GM18511 (cell line): ENCODE measurements around the gene CACNA1H.

Experiments
- ATAC-seq: cut with Tn5 transposase; IDR thresholded peaks from one replicate; pipeline ENCODE4 v1.9.1; 2021; ENCODE audit warnings: mild to moderate bottlenecking, moderate library complexity; ENCODE audit not compliant: unreplicated experiment

CACNA1H gene

DNA sequence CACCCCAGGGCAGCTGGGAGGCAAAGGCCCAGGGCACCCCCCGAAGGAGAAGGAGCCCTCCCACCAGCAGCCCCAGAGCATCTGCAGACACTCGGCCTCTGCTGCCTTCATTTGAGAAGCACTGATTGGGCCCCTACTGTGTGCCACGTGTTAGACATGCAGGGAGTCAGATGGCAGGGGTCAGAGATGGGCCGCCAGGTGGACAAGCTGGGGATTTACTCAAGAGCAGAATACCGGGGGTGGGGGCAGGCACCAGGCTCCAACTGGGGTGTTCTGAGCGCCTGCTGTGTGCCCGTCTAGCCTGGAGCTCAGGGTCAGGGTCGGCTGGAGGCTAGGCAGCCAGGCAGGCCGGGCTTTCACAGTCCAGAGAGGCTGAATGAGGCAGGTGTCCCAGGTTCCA is 53.4 kb downstream of the CACNA1H start:
- ATAC-seq, result no peak

DNA sequence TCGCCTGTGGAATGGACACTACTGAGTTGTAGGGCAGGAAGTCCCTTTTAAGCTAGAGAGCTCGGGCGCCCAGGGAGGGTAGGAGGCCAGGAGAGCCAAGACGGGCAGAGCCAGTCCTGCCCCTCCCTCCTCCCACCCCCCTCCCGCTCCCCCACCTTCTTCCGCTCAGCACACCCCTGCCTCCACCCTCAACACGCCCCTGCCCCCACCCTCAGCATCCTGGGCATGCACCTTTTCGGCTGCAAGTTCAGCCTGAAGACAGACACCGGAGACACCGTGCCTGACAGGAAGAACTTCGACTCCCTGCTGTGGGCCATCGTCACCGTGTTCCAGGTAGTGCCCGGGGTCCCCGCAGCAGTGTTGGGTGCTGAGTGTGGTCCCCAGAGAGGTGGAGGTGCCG is 53.9 kb downstream of the CACNA1H start:
- no peak for ATAC-seq

DNA sequence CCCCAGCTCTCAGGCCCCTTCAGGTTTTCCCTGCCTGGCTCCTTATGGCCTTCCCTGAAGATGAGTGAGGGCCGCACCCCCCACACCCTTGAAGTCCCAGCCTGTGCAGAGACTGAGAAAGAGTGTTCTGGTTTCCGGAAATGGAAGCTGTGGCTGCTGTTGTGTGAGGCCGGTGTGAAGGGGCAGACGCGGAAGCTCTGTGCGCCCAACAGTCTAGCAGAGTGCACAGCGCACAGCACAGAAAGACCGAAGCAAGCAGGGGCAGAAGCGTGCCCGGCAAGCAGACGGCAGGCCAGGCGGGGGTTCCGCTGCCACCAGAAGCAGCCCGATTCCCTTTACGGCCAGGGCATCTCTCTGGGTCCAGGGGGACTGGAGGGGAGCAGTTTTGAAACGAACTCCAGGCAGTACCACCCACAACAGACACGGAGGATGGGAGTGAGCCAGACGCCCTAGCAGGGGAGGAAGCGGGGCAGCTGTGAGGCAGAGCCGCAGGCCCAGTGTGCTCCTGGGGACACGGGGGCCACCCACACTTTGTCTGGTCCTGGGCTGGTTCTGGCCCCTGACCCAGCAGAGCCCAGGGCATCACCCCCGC is 55.4 kb downstream of the CACNA1H start:
- no peak for ATAC-seq

DNA sequence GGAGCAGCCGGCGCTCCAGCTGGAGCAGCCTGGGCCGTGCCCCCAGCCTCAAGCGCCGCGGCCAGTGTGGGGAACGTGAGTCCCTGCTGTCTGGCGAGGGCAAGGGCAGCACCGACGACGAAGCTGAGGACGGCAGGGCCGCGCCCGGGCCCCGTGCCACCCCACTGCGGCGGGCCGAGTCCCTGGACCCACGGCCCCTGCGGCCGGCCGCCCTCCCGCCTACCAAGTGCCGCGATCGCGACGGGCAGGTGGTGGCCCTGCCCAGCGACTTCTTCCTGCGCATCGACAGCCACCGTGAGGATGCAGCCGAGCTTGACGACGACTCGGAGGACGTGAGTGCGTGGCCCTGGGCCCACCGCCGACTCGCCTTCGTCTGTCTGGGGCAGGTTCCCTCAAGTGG is 56.2 kb downstream of the CACNA1H start:
- ATAC-seq, result no peak

DNA sequence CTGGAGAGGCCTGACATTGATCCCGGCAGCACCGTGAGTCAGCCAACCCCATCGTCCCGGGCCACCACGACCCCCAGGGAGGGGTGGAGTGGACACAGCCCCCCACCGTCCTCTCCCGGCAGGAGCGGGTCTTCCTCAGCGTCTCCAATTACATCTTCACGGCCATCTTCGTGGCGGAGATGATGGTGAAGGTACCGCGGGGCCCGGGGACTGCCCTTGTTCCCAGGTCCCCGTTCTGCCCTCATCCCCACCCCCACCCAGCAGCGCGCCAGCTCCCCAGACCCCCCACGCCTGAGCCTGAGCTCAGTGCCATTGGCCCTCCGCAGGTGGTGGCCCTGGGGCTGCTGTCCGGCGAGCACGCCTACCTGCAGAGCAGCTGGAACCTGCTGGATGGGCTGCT is 57.6 kb downstream of the CACNA1H start:
- ATAC-seq, result no peak

DNA sequence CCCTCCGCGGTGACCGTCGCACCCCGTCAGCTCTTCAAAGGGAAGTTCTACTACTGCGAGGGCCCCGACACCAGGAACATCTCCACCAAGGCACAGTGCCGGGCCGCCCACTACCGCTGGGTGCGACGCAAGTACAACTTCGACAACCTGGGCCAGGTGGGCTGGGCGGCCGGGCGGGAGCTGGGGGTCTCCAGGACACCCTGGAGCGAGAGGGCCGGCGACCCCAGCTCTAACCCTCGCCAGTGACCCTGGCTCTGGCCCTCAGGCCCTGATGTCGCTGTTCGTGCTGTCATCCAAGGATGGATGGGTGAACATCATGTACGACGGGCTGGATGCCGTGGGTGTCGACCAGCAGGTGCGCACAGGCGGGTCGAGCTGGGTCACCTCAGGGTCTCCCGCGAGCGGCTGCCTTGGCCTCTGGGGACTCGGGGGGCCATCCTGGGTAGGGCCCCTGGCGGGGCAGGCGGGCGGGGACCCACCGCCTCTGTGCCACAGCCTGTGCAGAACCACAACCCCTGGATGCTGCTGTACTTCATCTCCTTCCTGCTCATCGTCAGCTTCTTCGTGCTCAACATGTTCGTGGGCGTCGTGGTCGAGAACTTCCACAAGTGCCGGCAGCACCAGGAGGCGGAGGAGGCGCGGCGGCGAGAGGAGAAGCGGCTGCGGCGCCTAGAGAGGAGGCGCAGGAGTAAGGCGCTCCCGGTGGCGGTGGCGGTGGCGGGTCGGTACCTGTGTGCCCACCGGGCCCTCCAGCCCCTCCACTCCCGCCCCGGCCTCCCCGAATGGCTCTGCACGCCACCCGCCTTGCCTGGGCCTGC is 58.8 kb downstream of the CACNA1H start:
- no peak for ATAC-seq

DNA sequence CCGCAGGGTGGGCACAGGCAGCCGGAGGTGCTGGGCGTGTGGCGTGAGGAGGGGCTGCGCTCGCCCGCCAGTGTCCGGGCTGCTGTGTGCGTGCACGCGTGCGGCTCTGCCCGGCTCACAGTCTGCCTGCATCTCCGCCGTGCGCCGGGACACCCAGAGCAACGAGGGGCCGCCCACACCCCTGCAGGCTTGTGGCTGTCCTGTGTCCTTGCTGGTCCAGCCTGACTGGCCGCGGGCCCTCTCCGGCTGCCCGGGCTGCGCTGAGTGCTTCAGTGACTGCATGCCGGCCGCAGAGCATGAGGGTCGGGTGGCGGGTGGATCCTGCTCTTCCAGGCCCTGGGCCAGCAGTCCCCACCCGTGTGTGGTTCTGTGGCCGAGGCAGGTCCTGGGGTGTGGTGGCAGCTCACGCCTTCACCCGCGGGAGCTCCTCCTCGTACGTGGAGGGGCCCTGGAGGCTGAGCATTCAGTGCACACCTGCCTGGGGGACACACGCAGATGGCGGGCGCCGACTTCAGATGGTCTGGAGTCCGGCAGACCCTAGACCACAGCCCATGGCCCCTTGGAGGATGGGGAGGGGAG is 59.8 kb downstream of the CACNA1H start:
- ATAC-seq, result no peak

DNA sequence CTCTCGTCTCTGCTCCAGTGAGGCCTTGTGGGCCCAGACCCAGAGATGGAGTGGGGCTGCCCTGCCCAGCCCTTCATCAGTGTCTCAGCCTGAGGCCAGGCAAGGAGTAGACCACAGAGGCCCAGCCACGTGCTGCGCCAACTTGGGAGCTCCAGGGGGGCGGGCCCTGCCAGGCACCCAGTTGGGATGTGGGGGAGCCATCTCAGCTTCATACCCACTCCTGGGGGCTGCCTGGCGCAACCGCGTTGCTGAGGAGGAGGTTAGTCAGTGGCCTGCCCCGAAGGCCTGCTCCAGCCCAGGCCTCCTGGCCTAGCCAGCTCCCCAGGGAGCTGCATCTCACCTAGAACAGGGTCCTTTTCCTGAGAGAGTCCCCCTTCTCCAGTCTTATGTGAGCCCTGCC is 60.3 kb downstream of the CACNA1H start:
- no peak for ATAC-seq

DNA sequence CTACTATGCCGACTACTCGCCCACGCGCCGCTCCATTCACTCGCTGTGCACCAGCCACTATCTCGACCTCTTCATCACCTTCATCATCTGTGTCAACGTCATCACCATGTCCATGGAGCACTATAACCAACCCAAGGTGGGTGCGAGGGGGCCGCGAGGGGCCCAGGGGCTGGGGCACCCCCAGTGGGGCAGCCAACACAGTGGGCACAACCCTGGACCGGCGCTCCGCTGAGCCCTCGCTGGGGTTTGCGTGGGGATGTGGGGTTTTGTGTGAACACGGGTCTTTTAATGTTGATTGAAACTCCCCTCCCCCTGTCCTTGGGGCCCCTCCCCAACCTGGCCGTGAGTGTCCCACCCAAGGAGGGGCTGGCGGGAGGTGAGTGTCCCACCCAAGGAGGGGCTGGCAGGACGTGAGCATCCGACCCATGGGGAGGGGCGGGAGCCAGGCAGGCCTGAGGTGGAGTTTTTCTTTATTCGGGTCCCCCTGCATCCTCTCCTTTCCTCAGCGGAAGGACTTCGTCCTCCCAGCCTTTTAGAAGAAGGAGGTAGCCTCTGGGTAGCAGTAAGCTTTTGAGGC is 61.0 kb downstream of the CACNA1H start:
- ATAC-seq, result no peak

DNA sequence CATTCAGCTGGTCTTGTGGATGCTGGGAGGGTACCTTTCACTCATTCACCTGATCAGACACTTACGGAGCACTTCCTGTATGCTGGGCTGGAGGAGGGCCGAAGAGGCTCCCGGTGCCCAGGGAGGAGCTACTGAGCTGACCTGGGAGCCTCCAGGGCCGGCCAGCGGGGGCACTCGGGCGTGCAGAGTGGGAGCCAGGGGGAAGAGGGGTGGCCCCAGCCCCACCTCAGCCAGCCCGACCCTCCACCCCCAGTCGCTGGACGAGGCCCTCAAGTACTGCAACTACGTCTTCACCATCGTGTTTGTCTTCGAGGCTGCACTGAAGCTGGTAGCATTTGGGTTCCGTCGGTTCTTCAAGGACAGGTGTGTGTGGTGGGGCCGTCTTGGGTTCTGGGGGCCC is 61.8 kb downstream of the CACNA1H start:
- no peak for ATAC-seq

DNA sequence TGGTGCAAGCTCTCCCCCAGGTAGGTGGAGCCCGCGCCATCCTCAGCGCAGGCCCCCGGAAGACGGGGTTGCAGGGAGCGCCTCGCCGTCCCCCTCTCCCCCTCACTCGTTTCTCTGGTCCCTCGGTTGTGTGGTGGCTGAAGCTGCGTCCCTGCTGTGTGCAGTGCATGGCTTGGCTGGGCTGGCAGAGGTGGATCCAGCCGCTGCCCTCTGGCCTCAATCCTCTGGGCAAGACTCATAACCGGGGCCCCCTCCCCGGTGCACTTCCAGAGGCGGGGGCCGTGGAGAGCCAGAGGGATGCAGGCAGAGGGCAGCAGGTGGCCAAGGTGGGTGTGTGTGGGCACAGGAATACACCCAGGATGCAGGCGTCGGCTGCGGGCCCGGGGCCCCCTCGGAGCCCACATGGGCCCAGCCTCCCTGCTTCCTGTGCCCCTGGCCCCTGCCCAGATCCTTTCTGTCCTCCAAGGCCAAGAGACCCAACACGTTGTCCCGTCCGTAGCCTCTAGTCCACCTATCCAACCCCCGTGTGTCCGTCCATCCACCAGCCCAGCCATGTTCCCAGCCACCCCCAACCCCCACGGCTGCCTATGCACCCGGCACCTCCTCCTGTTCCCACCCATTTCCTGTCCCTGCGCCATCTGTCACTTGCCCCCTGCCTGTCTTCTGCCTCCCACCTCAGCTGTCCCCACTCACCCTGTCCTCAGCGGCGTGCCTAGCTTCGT is 62.8 kb downstream of the CACNA1H start:
- no peak for ATAC-seq

DNA sequence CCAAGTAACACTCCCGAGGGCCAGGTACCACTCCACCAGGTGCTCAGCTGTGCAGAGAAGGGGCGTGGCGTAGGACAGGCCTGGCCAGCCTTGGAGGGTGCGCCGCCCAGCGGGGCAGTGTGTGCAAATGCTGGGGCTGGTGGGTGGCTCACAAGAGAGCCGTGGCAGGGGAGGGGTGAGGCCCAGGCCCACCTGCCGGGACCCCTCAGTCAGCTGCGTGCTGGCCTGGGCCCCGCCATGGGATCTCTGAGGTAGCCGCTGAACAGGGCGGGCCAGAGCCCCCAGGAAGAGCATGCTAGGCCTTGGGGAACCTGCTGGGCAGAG is 63.4 kb downstream of the CACNA1H start:
- ATAC-seq, result no peak

DNA sequence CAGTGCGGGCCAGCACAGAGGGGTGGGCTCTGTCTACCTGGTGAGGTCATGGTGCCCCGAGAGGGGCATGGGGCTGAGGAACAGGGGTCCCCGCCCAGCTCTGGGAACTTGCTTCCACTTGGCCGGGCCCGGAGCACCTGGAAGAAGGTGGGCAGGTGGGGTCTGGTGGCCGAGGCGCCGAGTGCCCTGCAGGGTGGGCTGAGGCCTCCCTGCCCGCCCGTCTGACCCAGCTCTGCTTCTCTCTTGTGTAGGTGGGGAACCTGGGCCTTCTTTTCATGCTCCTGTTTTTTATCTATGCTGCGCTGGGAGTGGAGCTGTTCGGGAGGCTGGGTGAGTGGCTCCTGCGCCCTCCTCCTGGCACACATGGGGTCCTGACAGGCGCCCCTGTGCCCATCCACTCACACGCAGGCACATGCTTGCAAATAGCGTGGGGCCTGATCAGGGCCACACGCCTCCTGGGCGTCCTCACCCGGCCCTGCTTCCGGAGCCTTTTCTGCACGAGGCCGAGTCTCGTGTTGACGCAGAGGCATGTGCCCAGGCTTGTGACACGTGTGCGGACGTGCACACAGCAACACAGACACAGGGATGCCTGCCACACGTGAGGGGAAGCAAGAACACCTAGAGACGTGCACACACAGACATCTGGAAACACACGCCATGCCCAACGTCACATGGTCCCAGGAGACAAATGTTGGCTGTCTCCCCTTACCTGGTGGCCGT is 63.9 kb downstream of the CACNA1H start:
- ATAC-seq, result no peak

DNA sequence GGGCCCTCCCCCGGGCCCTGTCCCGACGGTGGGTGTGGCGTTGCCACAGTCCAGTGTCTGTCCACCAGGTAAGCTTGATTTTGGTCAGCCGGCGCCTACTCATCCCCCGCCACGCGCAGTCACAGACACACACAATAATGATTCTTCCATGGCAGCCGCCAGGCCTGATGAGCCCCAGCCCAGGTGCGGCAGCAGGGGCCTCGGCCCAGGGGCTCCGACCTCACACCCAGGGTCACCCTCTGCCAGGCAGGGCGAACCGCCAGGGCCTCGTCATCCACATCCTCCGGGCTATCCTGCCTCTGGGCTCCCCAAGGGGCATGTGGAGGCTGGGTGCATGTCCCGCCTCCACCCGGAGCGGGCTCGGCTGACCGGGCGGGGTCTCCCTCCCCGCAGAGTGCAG is 64.6 kb downstream of the CACNA1H start:
- no peak for ATAC-seq

DNA sequence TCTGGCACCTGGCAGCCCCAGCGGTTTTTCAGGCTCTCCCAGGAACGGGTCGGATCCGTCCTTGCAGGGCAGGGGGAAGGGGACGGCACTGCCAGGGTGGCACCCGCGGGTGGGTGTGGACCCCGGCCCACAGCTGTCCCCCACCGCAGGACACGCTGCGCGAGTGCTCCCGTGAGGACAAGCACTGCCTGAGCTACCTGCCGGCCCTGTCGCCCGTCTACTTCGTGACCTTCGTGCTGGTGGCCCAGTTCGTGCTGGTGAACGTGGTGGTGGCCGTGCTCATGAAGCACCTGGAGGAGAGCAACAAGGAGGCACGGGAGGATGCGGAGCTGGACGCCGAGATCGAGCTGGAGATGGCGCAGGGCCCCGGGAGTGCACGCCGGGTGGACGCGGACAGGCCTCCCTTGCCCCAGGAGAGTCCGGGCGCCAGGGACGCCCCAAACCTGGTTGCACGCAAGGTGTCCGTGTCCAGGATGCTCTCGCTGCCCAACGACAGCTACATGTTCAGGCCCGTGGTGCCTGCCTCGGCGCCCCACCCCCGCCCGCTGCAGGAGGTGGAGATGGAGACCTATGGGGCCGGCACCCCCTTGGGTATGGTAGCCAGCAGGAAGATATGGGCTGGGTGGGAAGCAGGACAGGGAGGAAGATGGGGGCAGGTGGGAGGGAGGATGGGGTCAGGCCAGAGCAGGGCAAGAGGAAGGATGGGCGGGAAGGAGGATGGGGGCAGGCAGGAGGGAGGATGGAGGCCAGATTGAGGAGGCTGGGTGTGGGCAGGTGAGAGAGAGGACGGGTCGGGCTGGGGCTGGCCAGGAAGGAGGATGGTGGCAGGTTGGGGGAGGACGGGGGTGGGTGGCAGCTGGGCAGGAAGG is 65.4 kb downstream of the CACNA1H start:
- ATAC-seq, result no peak

DNA sequence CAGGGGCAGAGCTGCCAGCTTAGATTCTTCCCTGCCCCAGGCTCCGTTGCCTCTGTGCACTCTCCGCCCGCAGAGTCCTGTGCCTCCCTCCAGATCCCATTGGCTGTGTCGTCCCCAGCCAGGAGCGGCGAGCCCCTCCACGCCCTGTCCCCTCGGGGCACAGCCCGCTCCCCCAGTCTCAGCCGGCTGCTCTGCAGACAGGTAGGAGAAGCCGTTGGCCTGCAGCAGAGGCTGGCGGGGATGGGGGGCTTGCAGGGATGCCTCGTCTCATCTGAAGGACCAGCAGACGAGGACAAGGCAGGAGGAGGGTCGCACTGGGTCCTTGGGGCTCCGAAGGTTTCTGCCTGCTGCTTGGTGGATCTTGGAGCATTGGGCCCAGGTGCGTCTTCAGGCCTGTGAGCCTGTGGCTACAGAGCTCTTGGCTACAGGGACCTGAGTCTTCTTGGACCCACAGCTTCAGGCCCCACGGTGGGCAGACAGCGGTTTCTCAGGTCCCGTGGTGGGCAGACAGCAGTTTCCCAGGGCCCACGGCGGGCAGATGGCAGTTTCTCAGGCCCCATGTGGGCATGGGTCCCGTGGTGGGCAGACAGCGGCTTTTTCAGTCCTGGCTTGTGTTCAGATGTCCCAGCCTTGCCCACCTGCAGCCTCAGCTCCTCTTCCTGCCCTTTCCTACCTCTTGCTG is 66.2 kb downstream of the CACNA1H start:
- no peak for ATAC-seq

DNA sequence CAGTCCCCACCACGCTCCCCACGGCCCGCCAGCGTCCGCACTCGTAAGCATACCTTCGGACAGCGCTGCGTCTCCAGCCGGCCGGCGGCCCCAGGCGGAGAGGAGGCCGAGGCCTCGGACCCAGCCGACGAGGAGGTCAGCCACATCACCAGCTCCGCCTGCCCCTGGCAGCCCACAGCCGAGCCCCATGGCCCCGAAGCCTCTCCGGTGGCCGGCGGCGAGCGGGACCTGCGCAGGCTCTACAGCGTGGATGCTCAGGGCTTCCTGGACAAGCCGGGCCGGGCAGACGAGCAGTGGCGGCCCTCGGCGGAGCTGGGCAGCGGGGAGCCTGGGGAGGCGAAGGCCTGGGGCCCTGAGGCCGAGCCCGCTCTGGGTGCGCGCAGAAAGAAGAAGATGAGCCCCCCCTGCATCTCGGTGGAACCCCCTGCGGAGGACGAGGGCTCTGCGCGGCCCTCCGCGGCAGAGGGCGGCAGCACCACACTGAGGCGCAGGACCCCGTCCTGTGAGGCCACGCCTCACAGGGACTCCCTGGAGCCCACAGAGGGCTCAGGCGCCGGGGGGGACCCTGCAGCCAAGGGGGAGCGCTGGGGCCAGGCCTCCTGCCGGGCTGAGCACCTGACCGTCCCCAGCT is 67.3 kb downstream of the CACNA1H start:
- ATAC-seq, result no peak

DNA sequence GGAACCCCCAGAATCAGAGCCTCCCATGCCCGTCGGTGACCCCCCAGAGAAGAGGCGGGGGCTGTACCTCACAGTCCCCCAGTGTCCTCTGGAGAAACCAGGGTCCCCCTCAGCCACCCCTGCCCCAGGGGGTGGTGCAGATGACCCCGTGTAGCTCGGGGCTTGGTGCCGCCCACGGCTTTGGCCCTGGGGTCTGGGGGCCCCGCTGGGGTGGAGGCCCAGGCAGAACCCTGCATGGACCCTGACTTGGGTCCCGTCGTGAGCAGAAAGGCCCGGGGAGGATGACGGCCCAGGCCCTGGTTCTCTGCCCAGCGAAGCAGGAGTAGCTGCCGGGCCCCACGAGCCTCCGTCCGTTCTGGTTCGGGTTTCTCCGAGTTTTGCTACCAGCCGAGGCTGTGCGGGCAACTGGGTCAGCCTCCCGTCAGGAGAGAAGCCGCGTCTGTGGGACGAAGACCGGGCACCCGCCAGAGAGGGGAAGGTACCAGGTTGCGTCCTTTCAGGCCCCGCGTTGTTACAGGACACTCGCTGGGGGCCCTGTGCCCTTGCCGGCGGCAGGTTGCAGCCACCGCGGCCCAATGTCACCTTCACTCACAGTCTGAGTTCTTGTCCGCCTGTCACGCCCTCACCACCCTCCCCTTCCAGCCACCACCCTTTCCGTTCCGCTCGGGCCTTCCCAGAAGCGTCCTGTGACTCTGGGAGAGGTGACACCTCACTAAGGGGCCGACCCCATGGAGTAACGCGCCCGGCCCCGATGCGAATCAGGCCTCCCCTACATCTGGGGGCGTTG is 68.1 kb downstream of the CACNA1H start:
- no peak for ATAC-seq
